ENCODE data around the gene HAGH.
"Not testable (repeated sequence)": the region's sequence is repeated elsewhere in the genome, so short reads cannot be mapped to it uniquely, and the experiment has no call there.

DNA sequence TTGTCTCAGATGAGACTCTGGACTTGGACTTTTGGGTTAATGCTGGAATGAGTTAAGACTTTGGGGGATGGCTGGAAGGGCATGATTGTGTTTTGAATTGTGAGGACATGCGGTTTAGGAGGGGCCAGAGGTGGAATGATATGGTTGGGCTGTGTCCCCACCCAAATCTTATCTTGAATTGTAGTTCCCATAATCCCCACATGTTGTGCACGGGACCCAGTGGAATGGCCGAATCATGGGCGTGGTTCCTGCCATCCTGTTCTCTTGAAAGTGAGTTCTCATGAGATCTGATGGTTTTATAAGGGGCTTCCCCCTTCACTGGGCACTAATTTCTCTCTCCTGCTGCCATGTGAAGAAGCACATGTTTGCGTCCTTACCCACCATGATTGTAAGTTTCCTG is 27.4 kb downstream of the HAGH start:
- not testable (repeated sequence) for TF ChIP-seq CTCF, POLR2A (IDR thresholded peaks at IDR 0.05)
